ENCODE data around the gene ZFPM1. TPM values are rescaled to one million over a fixed set of nuclear protein-coding genes. Genes with fewer than 3 reads are reported as not detected.

Gene ZFPM1
- total RNA-seq, 3 donors from 2014 or later (not counting 1 experiment from before 2014, with no cell fraction given): 56.3 to 71.0 (median 64.6) TPM

GRCh38 chr16:88489163-88489741 lies 36.2 kb downstream of the ZFPM1 start:
- Mint-ChIP-seq H3K4me3 (no peak overlapping the region), H3K27me3 (ENCODE audit: low read depth in 2 of 2) (no peaks in the 10 kb centered on the region), H3K4me1 (peaks cover 4 to 20% of the 10 kb centered on the region in 2 donors), H3K9me3 (no peaks in the 10 kb centered on the region), H3K36me3 (no peaks in the 10 kb centered on the region), H3K27ac (no peak overlapping the region)
- TF ChIP-seq CTCF (IDR thresholded peaks at IDR 0.05): no peak
- peaks cover 62% of the 10 kb centered on the region for H3K36me3 ChIP-seq (ENCODE audit: control insufficient read depth, insufficient read depth, low read length)
- ATAC-seq (peak in 1 of 3 donors; percentile 18), DNase-seq (no peak)
- intact Hi-C loops (cut with micrococcal nuclease): no loop called here
- 96% methylated on average over 24 of the region's 24 CpGs for WGBS (ENCODE audit: insufficient coverage)
- H3K27ac ChIP-seq (ENCODE audit: low read length): no peak overlapping the region
- H3K4me1 ChIP-seq (ENCODE audit: control insufficient read depth, insufficient read depth, low read length): peaks cover 31% of the 10 kb centered on the region
- no peaks in the 10 kb centered on the region for H3K9me3 ChIP-seq (ENCODE audit: control insufficient read depth, insufficient read depth, low read length)
- no peak overlapping the region for H3K4me3 ChIP-seq (ENCODE audit: low read length)
- no peaks in the 10 kb centered on the region for H3K27me3 ChIP-seq (ENCODE audit: control insufficient read depth, insufficient read depth, low read length)

GRCh38 chr16:88491001-88491559 lies 38.0 kb downstream of the ZFPM1 start:
- no peaks in the 10 kb centered on the region for H3K27me3 ChIP-seq (ENCODE audit: control insufficient read depth, insufficient read depth, low read length)
- H3K4me3 ChIP-seq (ENCODE audit: low read length): no peak overlapping the region
- H3K4me1 ChIP-seq (ENCODE audit: control insufficient read depth, insufficient read depth, low read length): peaks cover 18% of the 10 kb centered on the region
- Mint-ChIP-seq H3K9me3 (no peaks in the 10 kb centered on the region), H3K4me3 (no peak overlapping the region), H3K27ac (no peak overlapping the region), H3K27me3 (ENCODE audit: low read depth in 2 of 2) (no peaks in the 10 kb centered on the region), H3K4me1 (peaks cover 0 to 29% of the 10 kb centered on the region in 2 donors), H3K36me3 (no peaks in the 10 kb centered on the region)
- ATAC-seq: no peak
- no peaks in the 10 kb centered on the region for H3K9me3 ChIP-seq (ENCODE audit: control insufficient read depth, insufficient read depth, low read length)
- H3K36me3 ChIP-seq (ENCODE audit: control insufficient read depth, insufficient read depth, low read length): peaks cover 58% of the 10 kb centered on the region
- intact Hi-C loops (cut with micrococcal nuclease): no loop called here
- TF ChIP-seq CTCF (IDR thresholded peaks at IDR 0.05): no peak
- DNase-seq: no peak
- H3K27ac ChIP-seq (ENCODE audit: low read length): no peak overlapping the region
- 96% methylated on average over 26 of the region's 26 CpGs for WGBS (ENCODE audit: insufficient coverage)

- ATAC-seq: peak in 1 of 3 donors; percentile 64
- DNase-seq: no peak
- H3K27ac ChIP-seq (ENCODE audit: low read length): no peak overlapping the region
- H3K27me3 ChIP-seq (ENCODE audit: control insufficient read depth, insufficient read depth, low read length): no peaks in the 10 kb centered on the region
- intact Hi-C loops (cut with micrococcal nuclease): no loop called here
- Mint-ChIP-seq H3K9me3 (no peaks in the 10 kb centered on the region), H3K27me3 (ENCODE audit: low read depth in 2 of 2) (no peaks in the 10 kb centered on the region), H3K27ac (peak overlapping the region in 1 of 2 donors; percentile 31), H3K4me3 (no peak overlapping the region), H3K4me1 (peaks cover 0 to 32% of the 10 kb centered on the region in 2 donors), H3K36me3 (no peaks in the 10 kb centered on the region)
- 85% methylated on average over 28 of the region's 28 CpGs for WGBS (ENCODE audit: insufficient coverage)
- no peak for TF ChIP-seq CTCF (IDR thresholded peaks at IDR 0.05)
- H3K4me3 ChIP-seq (ENCODE audit: low read length): no peak overlapping the region
- H3K36me3 ChIP-seq (ENCODE audit: control insufficient read depth, insufficient read depth, low read length): peaks cover 55% of the 10 kb centered on the region
- no peaks in the 10 kb centered on the region for H3K9me3 ChIP-seq (ENCODE audit: control insufficient read depth, insufficient read depth, low read length)
- H3K4me1 ChIP-seq (ENCODE audit: control insufficient read depth, insufficient read depth, low read length): peaks cover 13% of the 10 kb centered on the region
These were observed 38.7 kb downstream of the ZFPM1 start for GRCh38 chr16:88491560-88492310.

Data from natural killer cell (primary cell).